SK-N-SH (cell line): Measurements from ENCODE around the gene CRB1.

Source experiments
- CHD2 ChIP-seq: fragments of 150-350 bp; IDR thresholded peaks from 2 replicates; pipeline ENCODE4 v1.6.1; 2018; ENCODE audit warnings: low read length; ENCODE audit not compliant: partially characterized antibody
- FOXJ3 ChIP-seq: sonication (generic); formaldehyde crosslinking; IDR thresholded peaks from 2 replicates; pipeline ENCODE4 v1.5.1; 2020; ENCODE audit warnings: mild to moderate bottlenecking, missing genetic modification reagents
- POLR2AphosphoS5 ChIP-seq: IDR thresholded peaks from 2 replicates; pipeline ENCODE4 v1.6.1; 2012; ENCODE audit warnings: low read depth, low read length
- RFX5 ChIP-seq: IDR thresholded peaks from 2 replicates; pipeline ENCODE4 v1.6.1; 2012; ENCODE audit warnings: mild to moderate bottlenecking, improper control_type of control experiment, low read length
- TCF12 ChIP-seq: IDR thresholded peaks from 2 replicates; pipeline ENCODE4 v1.4.0; 2012
- USF2 ChIP-seq: fragments of 150-350 bp; IDR thresholded peaks from 2 replicates; pipeline ENCODE4 v1.6.1; 2017; ENCODE audit warnings: antibody characterized with exemption, low read length, low read depth, borderline replicate concordance
- TF ChIP-seq, protein P1 (sequence below): fragments of 200-600 bp; sonication (generic); IDR thresholded peaks from 2 replicates; pipeline ENCODE4 v1.6.1; 2017; ENCODE audit warnings: antibody characterized with exemption, mild to moderate bottlenecking, moderate library complexity

DNA sequence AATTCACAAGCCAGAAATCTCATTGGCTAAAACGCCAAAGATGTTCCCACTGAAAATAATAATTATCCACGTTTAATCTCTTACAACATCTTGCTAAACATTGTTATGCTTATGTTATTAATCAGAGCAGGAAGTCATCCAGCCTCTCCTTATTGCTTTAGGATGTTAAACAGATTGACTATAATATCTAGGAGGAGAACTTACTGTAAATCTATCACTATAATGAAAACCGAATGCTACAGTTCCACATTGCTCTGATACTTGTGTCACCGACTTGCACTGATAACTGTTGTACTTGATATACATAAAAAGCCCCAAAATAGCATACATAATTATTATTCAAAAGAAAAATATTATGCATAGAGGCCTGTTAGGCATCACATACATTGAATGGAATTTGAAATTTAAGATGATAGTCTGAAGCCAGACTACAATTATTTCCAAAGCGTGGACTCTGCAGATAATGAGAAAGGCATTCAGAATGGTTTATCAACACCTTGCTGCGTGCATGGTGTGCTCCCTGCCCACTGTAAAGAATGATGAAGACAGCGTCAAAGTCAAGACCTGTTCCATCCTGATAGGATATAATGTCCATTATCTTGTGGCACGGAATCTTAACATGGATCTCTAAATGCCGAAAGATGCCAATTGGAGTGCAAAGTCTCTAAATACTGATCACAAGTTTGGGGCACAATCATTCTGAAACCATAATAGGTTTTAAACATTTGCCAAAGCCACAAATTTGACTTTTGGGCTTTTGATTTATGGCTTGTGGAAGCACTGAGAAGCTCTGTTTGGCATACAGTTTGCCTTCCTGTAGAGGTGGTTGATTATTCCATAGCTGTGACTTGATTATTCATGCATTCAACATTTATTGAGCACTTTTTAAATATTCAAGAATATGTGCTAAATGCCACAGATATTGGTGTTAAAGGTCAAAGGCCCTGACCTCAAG, 71.3 kb downstream of the CRB1 start:
- TF ChIP-seq RFX5, result no peak
- TF ChIP-seq TCF12, result no peak
- no peak for TF ChIP-seq USF2
- TF ChIP-seq, protein P1, sequence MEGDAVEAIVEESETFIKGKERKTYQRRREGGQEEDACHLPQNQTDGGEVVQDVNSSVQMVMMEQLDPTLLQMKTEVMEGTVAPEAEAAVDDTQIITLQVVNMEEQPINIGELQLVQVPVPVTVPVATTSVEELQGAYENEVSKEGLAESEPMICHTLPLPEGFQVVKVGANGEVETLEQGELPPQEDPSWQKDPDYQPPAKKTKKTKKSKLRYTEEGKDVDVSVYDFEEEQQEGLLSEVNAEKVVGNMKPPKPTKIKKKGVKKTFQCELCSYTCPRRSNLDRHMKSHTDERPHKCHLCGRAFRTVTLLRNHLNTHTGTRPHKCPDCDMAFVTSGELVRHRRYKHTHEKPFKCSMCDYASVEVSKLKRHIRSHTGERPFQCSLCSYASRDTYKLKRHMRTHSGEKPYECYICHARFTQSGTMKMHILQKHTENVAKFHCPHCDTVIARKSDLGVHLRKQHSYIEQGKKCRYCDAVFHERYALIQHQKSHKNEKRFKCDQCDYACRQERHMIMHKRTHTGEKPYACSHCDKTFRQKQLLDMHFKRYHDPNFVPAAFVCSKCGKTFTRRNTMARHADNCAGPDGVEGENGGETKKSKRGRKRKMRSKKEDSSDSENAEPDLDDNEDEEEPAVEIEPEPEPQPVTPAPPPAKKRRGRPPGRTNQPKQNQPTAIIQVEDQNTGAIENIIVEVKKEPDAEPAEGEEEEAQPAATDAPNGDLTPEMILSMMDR, result no peak
- no peak for TF ChIP-seq FOXJ3 (CRISPR knock-in tag)
- no peak for TF ChIP-seq POLR2AphosphoS5
- no peak for TF ChIP-seq CHD2
